Measurements from ENCODE around the gene MTRF1.

DNA sequence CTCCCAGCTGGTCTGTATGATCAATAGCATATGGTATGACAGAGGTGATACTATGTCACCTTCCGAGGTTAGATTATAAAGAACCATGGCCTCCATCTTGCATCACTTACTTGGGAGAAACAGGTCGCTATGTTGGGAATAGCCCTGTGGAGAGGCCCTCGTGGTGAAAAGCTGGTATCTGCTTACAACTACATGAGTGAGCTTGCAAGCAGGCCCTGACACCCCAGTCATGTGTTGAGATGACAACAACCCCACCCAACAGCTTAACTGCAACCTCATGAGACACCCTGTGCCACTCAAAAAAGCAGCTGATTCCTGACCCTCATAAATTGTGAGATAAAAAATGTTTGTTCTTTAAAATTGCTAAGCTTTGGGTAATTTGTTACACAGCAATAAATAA, 18.8 kb downstream of the MTRF1 start:
- TF ChIP-seq, protein P1, sequence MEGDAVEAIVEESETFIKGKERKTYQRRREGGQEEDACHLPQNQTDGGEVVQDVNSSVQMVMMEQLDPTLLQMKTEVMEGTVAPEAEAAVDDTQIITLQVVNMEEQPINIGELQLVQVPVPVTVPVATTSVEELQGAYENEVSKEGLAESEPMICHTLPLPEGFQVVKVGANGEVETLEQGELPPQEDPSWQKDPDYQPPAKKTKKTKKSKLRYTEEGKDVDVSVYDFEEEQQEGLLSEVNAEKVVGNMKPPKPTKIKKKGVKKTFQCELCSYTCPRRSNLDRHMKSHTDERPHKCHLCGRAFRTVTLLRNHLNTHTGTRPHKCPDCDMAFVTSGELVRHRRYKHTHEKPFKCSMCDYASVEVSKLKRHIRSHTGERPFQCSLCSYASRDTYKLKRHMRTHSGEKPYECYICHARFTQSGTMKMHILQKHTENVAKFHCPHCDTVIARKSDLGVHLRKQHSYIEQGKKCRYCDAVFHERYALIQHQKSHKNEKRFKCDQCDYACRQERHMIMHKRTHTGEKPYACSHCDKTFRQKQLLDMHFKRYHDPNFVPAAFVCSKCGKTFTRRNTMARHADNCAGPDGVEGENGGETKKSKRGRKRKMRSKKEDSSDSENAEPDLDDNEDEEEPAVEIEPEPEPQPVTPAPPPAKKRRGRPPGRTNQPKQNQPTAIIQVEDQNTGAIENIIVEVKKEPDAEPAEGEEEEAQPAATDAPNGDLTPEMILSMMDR (IDR thresholded peaks at IDR 0.05; ENCODE audit: low read length): no peak
- no peak for TF ChIP-seq EZH2 (optimal IDR thresholded peaks at IDR 0.05; ENCODE audit: low read depth, low read length)
- TF ChIP-seq EZH2phosphoT487 (IDR thresholded peaks at IDR 0.05; ENCODE audit: low read length): no peak

All from MM.1S (cell line).